ENCODE results near the gene CDON.

GRCh38 chr11:125918140-125918840 is 144.4 kb downstream of the CDON start:
- TF ChIP-seq IRF9 (CRISPR knock-in tag; IDR thresholded peaks at IDR 0.05; ENCODE audit: borderline replicate concordance) (no peak), EP300 (IDR thresholded peaks at IDR 0.05; ENCODE audit: low read depth in 2 of 2, low read length in 2 of 2) (no peak), EP300 (CRISPR knock-in tag; IDR thresholded peaks at IDR 0.05; ENCODE audit: borderline replicate concordance) (no peak), IKZF4 (CRISPR knock-in tag; IDR thresholded peaks at IDR 0.05; ENCODE audit: borderline replicate concordance, low read depth, not compliant biosample characterization) (no peak), RNF2 (conservative IDR thresholded peaks at IDR 0.05; ENCODE audit: low read depth) (no peak), CTCF (CRISPR knock-in tag; IDR thresholded peaks at IDR 0.05) (no peak), ZNF576 (CRISPR knock-in tag; IDR thresholded peaks at IDR 0.05) (no peak), KLF9 (CRISPR knock-in tag; IDR thresholded peaks at IDR 0.05; ENCODE audit: low read depth) (no peak), ZNF747 (CRISPR knock-in tag; IDR thresholded peaks at IDR 0.05; ENCODE audit: borderline replicate concordance) (no peak), THAP7 (CRISPR knock-in tag; IDR thresholded peaks at IDR 0.05) (no peak)

All from HepG2 (cell line).